ENCODE measurements around the gene GLRX5. TPM values are rescaled to one million over a fixed set of nuclear protein-coding genes. Genes with fewer than 3 reads are reported as not detected.

GLRX5 gene
- total RNA-seq, 1 donor from 2014 or later = 24.6 TPM

DNA sequence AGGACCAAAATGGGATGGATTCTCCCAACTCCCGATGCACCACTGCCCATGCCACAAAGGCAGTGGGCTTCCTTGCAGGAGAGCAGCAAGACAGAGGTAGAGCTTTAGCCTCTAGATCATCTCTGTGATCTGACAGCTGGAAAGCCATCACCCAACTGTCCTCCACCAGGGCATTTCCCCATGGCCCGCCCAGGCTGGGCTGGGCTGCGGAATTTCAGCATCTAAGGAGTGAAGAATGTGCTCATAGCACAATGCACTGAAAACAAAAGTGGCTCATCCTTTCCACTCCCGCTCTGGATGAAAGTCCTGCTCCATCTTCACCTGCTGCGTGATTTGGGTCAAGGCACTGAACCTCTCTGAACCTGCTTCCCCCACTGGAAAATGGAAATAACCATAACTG lies 24.0 kb upstream of the GLRX5 start:
- H3K9me3 ChIP-seq = no peaks in the 10 kb centered on the region
- peaks cover 0 to 7% of the 10 kb centered on the region in 2 donors for H3K36me3 ChIP-seq
- H3K4me3 ChIP-seq = no peak overlapping the region
- DNase-seq (ENCODE audit: low spot score in 2 of 2) = peak in 1 of 2 donors; percentile 31
- no peak for TF ChIP-seq CTCF (IDR thresholded peaks at IDR 0.05)
- intact Hi-C loops (cut with DNase I) = loop anchor here (10.0 kb wide), 2 partner anchors 1336 to 1526 kb away; partner anchors contain the start of gene PPP4R4
- peaks cover 24 to 50% of the 10 kb centered on the region in 2 donors for H3K4me1 ChIP-seq
- no peaks in the 10 kb centered on the region for H3K27me3 ChIP-seq
- no peak overlapping the region for H3K27ac ChIP-seq

GRCh38 chr14:95511687-95512086 lies 23.2 kb upstream of the GLRX5 start:
- Histone ChIP-seq H3K4me1 (peaks cover 22 to 46% of the 10 kb centered on the region in 2 donors), H3K36me3 (peaks cover 0 to 7% of the 10 kb centered on the region in 2 donors)

GRCh38 chr14:95513291-95513690 lies 21.6 kb upstream of the GLRX5 start:
- peak in 1 of 2 donors; percentile 41 for DNase-seq (ENCODE audit: low spot score in 2 of 2)
- Histone ChIP-seq H3K27me3 (no peaks in the 10 kb centered on the region), H3K36me3 (peaks cover 0 to 7% of the 10 kb centered on the region in 2 donors), H3K4me3 (no peak overlapping the region), H3K4me1 (peaks cover 13 to 46% of the 10 kb centered on the region in 2 donors), H3K27ac (peak overlapping the region in 1 of 2 donors; percentile 85), H3K9me3 (no peaks in the 10 kb centered on the region)
- intact Hi-C loops (cut with DNase I) = loop anchor here (10.0 kb wide), 2 partner anchors 1338 to 1528 kb away; partner anchors contain the start of gene PPP4R4
- no peak for TF ChIP-seq CTCF (IDR thresholded peaks at IDR 0.05)

More at GRCh38 chr14:95511687-95512086, 23.2 kb upstream of the GLRX5 start:
- no peak for TF ChIP-seq CTCF (IDR thresholded peaks at IDR 0.05)
- peak in 1 of 2 donors; percentile 15 for DNase-seq (ENCODE audit: low spot score in 2 of 2)
- H3K27ac ChIP-seq = no peak overlapping the region
- intact Hi-C loops (cut with DNase I) = loop anchor here (10.0 kb wide), 2 partner anchors 1337 to 1527 kb away; partner anchors contain the start of gene PPP4R4
- no peak overlapping the region for H3K4me3 ChIP-seq
- no peaks in the 10 kb centered on the region for H3K9me3 ChIP-seq
- H3K27me3 ChIP-seq = no peaks in the 10 kb centered on the region

DNA sequence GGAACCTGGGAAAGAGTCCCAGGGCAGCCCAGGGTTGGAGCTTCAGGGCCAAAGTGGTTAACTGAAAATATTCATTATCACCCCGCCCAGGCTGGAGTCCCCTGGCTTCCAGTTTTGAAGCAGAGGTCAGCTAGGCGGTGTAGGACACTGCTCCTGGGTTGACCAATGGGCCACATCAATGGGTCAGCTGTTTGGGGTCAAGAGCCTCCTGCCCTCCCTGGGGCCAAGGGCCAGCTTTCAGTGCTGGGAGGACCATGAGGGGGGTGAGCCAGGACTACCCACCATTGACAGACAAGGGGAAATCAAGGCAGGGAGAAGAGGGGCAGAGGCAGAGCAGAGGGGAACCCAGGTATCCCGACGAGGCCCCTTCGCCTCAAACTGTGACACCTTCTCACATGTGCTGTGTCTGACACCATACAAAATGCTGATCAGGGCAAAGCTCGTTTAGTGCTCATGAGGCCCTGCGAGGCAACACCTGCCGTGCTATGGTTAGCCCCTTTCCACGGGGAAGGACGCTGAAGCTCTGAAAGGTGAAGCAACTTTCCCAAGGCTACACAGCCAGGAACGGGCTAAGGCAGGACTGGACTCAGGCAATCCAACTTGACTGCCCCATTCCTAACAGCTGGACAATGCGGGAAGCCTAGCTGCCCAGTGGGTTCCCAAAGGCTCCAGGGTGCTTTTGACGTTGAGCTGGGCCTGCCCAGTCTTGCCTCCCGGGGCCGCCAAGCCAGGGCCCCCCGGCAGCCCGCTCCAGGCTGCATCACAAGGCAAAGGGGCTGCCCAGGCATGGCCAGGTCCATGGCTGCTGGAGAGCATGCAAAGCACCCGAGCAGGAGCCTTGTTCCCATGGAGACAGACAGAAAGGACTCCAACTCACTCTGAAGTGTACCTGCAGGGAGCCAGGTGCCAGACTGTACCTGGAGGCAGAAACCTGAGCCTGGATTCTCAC lies 20.4 kb upstream of the GLRX5 start:
- H3K36me3 ChIP-seq = peaks cover 0 to 7% of the 10 kb centered on the region in 2 donors
- TF ChIP-seq CTCF (IDR thresholded peaks at IDR 0.05) = no peak
- peak overlapping the region; percentile 76 to 79 for H3K4me3 ChIP-seq
- intact Hi-C loops (cut with DNase I) = loop anchor here (10.0 kb wide), 2 partner anchors 1340 to 1530 kb away; partner anchors contain the start of gene PPP4R4
- peak in 1 of 2 donors; percentile 66 for DNase-seq (ENCODE audit: low spot score in 2 of 2)
- no peaks in the 10 kb centered on the region for H3K9me3 ChIP-seq
- peak overlapping the region; percentile 85 to 90 for H3K27ac ChIP-seq
- H3K4me1 ChIP-seq = peaks cover 23 to 46% of the 10 kb centered on the region in 2 donors
- H3K27me3 ChIP-seq = no peaks in the 10 kb centered on the region

DNA sequence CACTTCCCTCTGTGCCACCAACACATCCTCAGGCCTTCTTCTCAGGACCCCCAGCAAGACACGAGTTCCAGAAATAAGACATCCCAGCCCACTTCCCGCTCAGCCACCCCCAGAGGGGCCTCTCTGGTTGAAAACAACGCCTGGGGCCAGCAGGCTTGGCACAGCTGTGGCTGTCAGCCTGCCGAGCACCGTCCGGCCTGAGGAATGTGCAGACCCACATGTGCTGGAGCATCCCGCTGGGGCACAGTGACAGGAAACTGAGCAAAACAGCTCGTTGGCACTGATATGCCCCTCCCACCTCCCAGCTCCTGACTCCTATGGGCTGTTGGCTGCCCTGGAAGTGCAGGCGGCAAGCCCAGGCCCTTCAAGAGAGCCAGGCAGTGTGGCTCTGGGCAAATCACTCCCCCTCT lies 19.8 kb upstream of the GLRX5 start:
- H3K4me1 ChIP-seq = peaks cover 28 to 52% of the 10 kb centered on the region in 2 donors
- no peak for TF ChIP-seq CTCF (IDR thresholded peaks at IDR 0.05)
- intact Hi-C loops (cut with DNase I) = loop anchor here (10.0 kb wide), 2 partner anchors 1340 to 1530 kb away; partner anchors contain the start of gene PPP4R4

More for the DNA sequence above, 19.8 kb upstream of the GLRX5 start:
- Histone ChIP-seq H3K36me3 (peaks cover 0 to 4% of the 10 kb centered on the region in 2 donors), H3K4me3 (peak overlapping the region; percentile 76 to 79), H3K9me3 (no peaks in the 10 kb centered on the region), H3K27ac (peak overlapping the region; percentile 85 to 90), H3K27me3 (no peaks in the 10 kb centered on the region)
- peak in 1 of 2 donors; percentile 80 for DNase-seq (ENCODE audit: low spot score in 2 of 2)
